SH-SY5Y (cell line): ENCODE results near the gene TXNDC15.

Experiments
- GATA2 ChIP-seq: IDR thresholded peaks from 2 replicates; pipeline ENCODE4 v1.6.1; 2011; ENCODE audit warnings: mild to moderate bottlenecking, low read depth, low read length
- GATA3 ChIP-seq: IDR thresholded peaks from 2 replicates; pipeline ENCODE4 v1.6.1; 2011; ENCODE audit warnings: low read depth, mild to moderate bottlenecking, low read length, moderate library complexity

- TF ChIP-seq GATA3 (no peak), GATA2 (no peak)
These were observed 18.8 kb downstream of the TXNDC15 start for GRCh38 chr5:134892926-134893325.
